Measurements from ENCODE around the gene ALK. TPM values are rescaled to one million over a fixed set of nuclear protein-coding genes. Genes with fewer than 3 reads are reported as not detected.

Gene ALK
- total RNA-seq, 1 donor: under 0.01 TPM

- H3K4me3 ChIP-seq (ENCODE audit: insufficient read depth, low read length): no peak overlapping the region
These were observed 197.1 kb downstream of the ALK start for GRCh38 chr2:29724282-29724681.

GRCh38 chr2:29723255-29724001 is 198.0 kb downstream of the ALK start:
- H3K4me1 ChIP-seq (ENCODE audit: insufficient read depth, low read length): no peaks in the 10 kb centered on the region
- no peaks in the 10 kb centered on the region for H4K20me1 ChIP-seq (ENCODE audit: insufficient read depth, low read length)
- H3K4me2 ChIP-seq (ENCODE audit: insufficient read depth, low read length): no peak overlapping the region
- H3K36me3 ChIP-seq (ENCODE audit: insufficient read depth, low read length): no peaks in the 10 kb centered on the region
- H3K27me3 ChIP-seq (ENCODE audit: insufficient read depth, low read length): peaks cover 7% of the 10 kb centered on the region
- no peaks in the 10 kb centered on the region for H3K79me2 ChIP-seq (ENCODE audit: insufficient read depth, low read length)
- H3K9me3 ChIP-seq (ENCODE audit: low read depth, low read length): no peaks in the 10 kb centered on the region
- no peak for TF ChIP-seq CTCF (IDR thresholded peaks at IDR 0.05; ENCODE audit: extremely low read depth, low read depth, low read length)
- no peak overlapping the region for H3K27ac ChIP-seq (ENCODE audit: low read depth, low read length)
- DNase-seq (ENCODE audit: insufficient read length, low spot score, missing footprints): no peak
- no peak overlapping the region for H3K4me3 ChIP-seq (ENCODE audit: insufficient read depth, low read length)
- H2AFZ ChIP-seq (ENCODE audit: low read length): no peak overlapping the region

More at GRCh38 chr2:29724282-29724681, 197.1 kb downstream of the ALK start:
- DNase-seq (ENCODE audit: insufficient read length, low spot score, missing footprints): no peak
- Histone ChIP-seq H2AFZ (ENCODE audit: low read length) (no peak overlapping the region), H3K4me2 (ENCODE audit: insufficient read depth, low read length) (no peak overlapping the region), H3K79me2 (ENCODE audit: insufficient read depth, low read length) (no peaks in the 10 kb centered on the region), H4K20me1 (ENCODE audit: insufficient read depth, low read length) (no peaks in the 10 kb centered on the region), H3K36me3 (ENCODE audit: insufficient read depth, low read length) (no peaks in the 10 kb centered on the region), H3K27ac (ENCODE audit: low read depth, low read length) (no peak overlapping the region), H3K4me1 (ENCODE audit: insufficient read depth, low read length) (no peaks in the 10 kb centered on the region), H3K27me3 (ENCODE audit: insufficient read depth, low read length) (peaks cover 10% of the 10 kb centered on the region), H3K9me3 (ENCODE audit: low read depth, low read length) (no peaks in the 10 kb centered on the region)
- no peak for TF ChIP-seq CTCF (IDR thresholded peaks at IDR 0.05; ENCODE audit: extremely low read depth, low read depth, low read length)

GRCh38 chr2:29719639-29720038 is 201.7 kb downstream of the ALK start:
- Histone ChIP-seq H3K36me3 (ENCODE audit: insufficient read depth, low read length) (no peaks in the 10 kb centered on the region), H3K79me2 (ENCODE audit: insufficient read depth, low read length) (no peaks in the 10 kb centered on the region), H3K4me3 (ENCODE audit: insufficient read depth, low read length) (no peak overlapping the region), H3K27ac (ENCODE audit: low read depth, low read length) (no peak overlapping the region), H3K4me2 (ENCODE audit: insufficient read depth, low read length) (no peak overlapping the region), H3K4me1 (ENCODE audit: insufficient read depth, low read length) (no peaks in the 10 kb centered on the region), H3K9me3 (ENCODE audit: low read depth, low read length) (no peaks in the 10 kb centered on the region), H4K20me1 (ENCODE audit: insufficient read depth, low read length) (no peaks in the 10 kb centered on the region), H2AFZ (ENCODE audit: low read length) (no peak overlapping the region), H3K27me3 (ENCODE audit: insufficient read depth, low read length) (peaks cover 8% of the 10 kb centered on the region)
- no peak for DNase-seq (ENCODE audit: insufficient read length, low spot score, missing footprints)
- TF ChIP-seq CTCF (IDR thresholded peaks at IDR 0.05; ENCODE audit: extremely low read depth, low read depth, low read length): no peak

- peaks cover 8% of the 10 kb centered on the region for H3K27me3 ChIP-seq (ENCODE audit: insufficient read depth, low read length)
- no peaks in the 10 kb centered on the region for H3K79me2 ChIP-seq (ENCODE audit: insufficient read depth, low read length)
- no peak overlapping the region for H3K4me3 ChIP-seq (ENCODE audit: insufficient read depth, low read length)
- no peak overlapping the region for H3K4me2 ChIP-seq (ENCODE audit: insufficient read depth, low read length)
- H4K20me1 ChIP-seq (ENCODE audit: insufficient read depth, low read length): no peaks in the 10 kb centered on the region
- no peak overlapping the region for H3K27ac ChIP-seq (ENCODE audit: low read depth, low read length)
- no peaks in the 10 kb centered on the region for H3K36me3 ChIP-seq (ENCODE audit: insufficient read depth, low read length)
- DNase-seq (ENCODE audit: insufficient read length, low spot score, missing footprints): no peak
- no peak overlapping the region for H2AFZ ChIP-seq (ENCODE audit: low read length)
- no peak for TF ChIP-seq CTCF (IDR thresholded peaks at IDR 0.05; ENCODE audit: extremely low read depth, low read depth, low read length)
- no peaks in the 10 kb centered on the region for H3K4me1 ChIP-seq (ENCODE audit: insufficient read depth, low read length)
- H3K9me3 ChIP-seq (ENCODE audit: low read depth, low read length): no peaks in the 10 kb centered on the region
These were observed 203.2 kb downstream of the ALK start for GRCh38 chr2:29718076-29718686.

Data from osteoblast (primary cell).